ENCODE measurements around the gene KRT16. TPM values are rescaled to one million over a fixed set of nuclear protein-coding genes. Genes with fewer than 3 reads are reported as not detected.
"Not testable (repeated sequence)": the region's sequence is repeated elsewhere in the genome, so short reads cannot be mapped to it uniquely, and the experiment has no call there.

KRT16 gene
- total RNA-seq, result not detected in 2 replicates

DNA sequence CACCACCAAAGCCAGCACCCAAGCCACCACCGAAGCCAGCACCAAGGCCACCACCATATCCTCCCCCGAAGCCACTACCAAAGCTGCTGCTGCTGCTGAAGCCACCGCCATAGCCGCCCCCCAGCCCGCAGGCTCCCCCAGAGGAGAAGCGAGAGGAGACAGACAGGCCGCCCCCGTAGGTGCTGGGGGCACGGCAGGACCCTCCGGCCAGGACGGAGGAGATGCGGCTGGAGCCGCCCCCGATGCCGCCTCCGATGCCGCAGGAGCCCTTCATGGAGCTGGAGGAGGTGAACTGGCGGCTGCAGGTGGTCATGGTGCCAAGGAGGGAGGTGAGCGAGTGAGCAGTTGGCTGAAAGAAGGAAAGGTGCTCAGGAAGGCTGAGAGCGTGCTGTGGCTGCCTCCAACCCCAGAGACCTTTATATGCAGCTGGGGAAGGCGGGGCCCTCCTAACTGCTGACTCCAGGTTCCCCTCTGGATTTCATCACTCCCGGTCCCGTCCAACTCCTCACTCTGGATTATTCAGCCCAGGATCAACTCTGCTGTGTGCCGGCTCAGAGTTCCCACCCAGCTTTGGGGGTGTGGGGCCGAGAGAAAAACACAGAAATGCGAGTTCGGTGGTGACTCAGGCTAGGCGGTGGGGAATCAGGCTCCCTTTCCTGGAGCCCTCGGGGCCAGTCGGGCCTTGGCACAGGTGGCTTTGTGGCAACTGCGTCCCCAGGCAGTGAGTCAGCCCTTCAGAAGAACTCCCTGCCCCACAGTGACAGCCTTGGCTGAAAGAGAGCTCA is at the start of gene KRT16:
KRT16 (minus strand) TSS at position 392 of the 785 bp plus-strand sequence; CDS start at position 313, 79 bp downstream.
- intact Hi-C loops (cut with micrococcal nuclease), result not testable (repeated sequence)

DNA sequence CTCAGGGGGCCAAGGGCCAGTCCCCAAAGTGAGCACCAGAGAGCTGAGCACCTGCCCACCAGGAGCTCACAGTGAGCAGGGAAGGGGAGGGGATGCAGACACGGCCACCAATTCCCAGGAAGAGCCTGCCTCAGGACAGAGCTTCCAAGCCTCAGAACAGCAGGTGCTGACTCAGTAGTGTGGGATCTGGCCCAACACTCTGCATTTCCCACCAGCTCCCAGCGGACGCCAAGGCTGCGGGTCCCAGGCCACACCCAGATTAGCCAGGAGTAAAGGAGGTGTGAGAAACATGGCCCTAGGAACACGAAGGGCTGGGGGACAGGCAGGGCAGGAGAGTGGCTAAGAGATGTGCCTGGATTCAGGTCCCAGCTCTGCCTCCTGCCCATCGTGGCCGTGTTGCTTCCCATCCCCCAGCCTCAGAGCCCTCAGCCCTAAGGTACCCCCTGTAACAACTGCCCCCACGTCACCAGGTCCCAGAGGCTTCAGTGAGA is 47.7 kb upstream of the KRT16 start:
- intact Hi-C loops (cut with micrococcal nuclease), result no loop called here

DNA sequence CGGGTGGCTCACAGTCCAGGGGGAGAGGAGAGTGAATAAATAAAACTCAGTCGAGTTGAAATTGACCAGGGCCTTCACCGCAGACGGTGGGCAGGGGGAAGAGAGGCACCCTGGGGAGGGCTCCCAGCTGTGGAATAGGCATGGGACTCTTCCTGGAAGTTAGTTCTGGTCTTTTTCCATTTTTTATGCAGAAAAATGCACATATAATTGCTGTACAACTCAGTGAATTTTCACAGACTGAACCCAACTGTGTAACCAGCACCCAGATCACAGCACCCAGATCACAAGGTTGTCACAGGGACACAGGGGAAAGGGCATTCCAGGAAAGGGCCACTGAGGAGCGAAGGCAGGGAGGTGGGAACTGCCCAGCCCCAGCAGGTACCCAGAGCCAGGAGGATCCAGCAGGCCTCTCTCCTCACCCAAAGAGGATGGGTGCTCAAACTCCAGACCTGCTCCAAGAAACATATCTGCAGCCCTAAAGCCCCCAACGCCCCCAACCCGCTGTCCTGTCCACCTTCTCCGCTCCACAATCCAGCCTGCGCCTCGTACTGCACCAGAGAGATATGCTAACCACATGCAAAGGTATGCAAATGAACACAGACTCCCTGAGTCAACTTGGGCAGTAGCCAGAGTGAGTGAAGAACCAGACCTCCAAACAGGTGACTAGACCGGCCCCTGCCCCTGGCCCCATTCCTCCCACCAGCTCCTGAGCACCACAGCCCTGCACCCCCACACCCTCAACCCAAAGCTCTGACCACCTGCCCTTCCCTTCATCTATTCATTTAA is 47.1 kb upstream of the KRT16 start:
- intact Hi-C loops (cut with micrococcal nuclease), result no loop called here

DNA sequence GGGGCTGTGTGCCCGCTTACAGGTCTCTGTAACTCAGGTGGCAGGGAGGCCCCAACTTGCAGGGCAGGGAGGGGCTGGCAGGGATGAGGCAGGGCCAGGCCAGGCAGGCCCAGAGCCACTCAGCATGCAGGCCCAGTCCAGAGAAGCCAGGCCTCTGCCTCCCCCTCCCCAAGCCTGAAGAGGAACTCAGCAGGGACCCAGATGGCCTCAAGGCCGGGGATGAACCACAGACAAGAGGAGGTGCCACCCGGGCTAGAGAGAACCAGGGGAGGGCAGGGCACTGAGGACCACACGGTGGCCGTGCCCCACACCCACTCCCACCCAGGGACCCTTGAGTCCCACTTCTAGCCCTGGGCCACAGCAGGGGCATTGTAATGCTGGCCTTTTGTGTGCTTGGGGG is 46.3 kb upstream of the KRT16 start:
- intact Hi-C loops (cut with micrococcal nuclease), result no loop called here

DNA sequence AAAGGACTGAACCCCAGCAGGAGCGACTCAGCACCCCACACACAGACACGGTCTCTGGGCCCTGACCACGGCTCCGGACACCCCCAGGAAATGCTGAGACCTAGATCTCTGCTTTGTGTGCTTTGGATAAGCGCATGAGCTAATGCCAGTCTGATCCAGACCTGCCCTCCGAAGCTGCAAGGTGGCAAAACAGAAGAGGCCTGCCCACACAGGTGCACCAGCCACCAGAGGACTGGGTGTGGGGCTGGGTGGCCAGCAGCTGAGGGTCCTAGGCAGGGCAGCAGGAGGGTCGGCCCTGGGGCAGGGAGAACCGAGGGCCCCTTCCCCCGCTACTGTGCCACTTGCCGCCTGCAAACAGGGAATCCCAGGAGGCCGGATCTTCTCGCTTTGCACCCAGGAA is 45.4 kb upstream of the KRT16 start:
- intact Hi-C loops (cut with micrococcal nuclease), result no loop called here

DNA sequence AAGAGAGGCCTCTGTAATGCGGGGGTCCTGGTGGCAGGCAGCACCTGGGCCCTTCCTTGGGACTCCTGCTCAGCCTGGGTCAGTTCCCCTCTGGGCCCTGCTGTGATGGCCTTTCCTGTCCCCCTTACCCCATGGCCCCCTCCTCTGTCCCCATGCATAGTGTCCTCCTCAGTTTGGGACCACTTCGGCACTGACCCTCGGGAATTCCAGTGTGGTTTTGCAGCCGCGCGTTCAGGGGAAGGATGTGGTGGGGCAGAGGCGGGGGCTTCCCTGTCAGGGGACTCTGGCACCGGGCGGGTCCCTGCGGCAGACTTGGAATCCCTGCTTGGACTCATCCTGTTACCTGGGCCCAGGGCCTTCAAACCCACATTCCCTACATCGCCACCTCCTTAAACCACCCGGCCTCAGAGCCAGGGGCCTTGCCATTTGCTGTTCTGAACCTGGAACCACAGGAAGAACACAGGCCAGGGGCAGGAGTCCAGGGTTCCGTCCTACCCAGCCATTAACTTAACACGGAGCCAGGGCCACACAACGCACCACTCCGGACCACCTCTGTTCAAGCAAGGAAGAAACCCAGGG is 44.7 kb upstream of the KRT16 start:
- intact Hi-C loops (cut with micrococcal nuclease), result no loop called here

DNA sequence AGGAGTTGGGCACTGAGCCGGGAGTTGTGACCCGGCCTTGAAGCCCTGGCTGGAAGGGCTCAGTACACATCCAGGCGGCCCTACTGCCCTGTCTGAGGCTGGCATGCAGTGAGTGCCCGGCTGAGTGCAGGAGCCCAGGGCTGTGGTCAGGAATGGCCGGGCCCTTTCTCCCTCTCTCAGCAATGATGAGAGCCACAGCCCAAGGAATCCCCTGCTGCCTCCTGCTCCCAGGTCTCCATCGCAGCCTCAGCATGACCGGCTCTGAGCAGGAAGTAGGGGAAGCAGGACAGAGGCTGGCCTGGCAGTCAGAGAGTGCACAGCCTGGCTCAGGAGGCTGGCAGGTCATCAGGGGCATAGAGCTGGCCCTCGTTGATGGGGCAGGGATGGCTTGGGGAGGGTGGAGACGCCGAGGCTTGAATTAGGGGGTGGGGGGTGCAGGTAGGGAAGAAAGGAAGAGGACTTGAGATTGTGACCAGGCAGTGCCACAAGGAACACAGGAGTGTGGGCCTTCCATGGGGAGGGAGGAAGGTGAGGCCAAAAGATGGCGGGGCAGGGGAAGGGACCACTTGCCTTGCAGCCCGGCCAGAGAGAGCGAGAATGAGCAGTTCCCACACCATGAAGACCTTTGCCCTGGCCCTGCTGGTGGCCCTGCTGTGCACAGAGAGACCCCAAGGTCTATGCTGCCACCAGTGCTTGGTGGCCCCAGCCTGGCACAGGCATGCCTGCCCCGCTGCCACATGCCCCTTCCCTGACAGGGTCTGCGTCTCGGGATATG is 43.9 kb upstream of the KRT16 start:
- intact Hi-C loops (cut with micrococcal nuclease), result no loop called here

DNA sequence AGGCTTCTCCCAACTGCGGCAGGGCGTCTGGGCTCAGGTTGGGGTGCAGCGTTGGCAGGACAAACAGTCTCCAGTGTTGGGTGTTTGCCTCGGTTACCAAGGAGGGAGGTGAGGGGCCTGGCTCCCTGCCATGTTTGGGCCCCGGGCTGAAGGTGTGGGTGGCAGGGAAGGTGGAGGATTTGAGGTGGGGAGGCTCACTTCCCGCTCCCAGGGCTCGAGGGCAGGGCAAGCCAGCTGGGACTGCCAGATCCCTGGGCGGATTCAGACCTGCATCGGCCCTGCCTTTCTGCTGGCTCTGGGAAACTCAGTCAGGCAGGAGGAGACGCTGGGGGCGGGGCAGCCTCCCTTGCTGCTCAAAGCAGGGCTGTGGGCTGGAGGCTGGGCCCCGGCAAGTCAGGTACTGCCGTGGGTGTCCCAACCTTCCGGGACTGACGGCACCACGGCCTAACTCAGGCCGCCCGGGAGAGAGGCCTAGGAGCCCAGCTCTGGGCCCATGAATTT is 43.1 kb upstream of the KRT16 start:
- intact Hi-C loops (cut with micrococcal nuclease), result no loop called here

DNA sequence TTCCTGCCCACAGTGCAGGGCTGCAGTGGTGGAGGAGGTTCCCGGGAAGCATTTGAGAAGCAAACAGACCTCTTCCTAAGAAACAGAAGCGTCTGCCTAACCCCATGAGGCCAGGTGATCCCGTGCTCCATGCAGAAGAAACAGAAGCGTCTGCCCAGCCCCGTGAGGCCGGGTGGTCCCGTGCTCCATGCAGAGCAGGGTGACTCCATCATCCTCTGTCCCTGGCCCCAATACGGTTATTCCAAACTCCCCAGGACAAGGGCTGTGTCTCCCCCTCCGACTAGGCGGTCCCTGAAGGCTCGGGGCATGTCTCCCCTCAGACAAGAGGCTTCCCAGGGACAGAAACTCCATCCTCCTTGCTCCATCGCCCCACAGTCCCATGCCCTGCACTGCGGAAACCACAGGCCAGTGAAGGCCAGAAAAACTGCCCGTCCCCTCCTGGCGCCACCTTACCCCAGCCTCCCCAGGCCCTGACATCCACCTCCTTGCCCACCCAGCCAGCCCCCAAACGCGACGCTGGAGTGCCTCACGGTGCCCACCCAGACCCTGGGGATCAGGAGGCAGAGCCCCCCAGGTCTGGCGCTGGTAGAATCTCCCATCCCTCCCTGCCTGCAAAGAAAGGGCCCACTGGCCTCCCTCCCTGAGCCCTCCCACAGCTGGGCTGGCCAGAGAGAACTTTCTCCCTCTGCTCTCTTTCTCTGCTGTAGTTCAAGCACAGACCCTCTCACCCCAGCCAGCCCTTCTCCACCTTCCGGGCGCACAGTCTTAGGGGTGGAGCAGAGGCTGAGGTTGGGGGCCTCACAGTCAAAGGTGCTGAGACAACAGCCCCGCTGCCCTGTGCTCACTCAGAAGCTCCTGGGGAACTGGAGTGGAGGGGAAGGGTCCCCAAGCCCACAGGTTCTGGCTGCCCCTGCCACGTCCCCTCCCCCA is 42.4 kb upstream of the KRT16 start:
- intact Hi-C loops (cut with micrococcal nuclease), result no loop called here

DNA sequence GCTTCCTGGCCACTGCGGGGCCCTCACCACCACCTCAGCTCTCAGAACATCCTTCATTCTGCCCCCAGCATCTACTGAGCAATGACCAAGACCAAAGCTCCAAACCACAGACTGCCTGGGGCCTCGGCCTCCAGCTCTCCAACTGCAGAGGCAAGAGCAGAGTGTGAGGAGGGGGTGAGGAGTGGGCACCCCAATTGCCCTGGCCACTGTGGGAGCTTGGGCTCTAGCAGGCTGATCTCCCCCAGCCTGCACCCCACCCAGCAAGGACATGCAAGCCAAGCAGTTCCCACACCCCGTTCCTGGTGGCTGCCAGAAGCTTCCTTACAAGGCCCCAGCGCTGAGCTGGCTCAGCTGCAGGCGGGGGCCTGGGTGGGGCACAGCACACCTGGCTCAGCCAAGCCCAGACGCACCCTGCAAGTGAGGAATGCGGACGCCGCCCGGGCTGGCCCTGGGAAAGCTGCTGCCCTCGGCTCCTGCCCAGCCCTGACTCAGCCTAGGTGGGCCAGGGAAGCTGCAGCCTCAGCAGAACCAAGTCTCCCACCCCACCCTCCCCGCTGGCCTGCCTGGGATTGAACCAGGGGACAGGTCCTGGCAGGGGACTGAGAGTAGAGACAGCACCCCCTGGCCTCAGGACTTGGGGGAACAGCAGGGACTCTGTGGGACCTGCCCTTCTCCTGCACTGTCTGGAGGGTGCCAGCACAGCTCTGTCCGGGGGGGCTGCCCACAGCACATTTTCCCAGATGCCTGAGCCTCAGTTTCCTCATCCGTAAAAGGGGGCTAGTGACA is 41.5 kb upstream of the KRT16 start:
- intact Hi-C loops (cut with micrococcal nuclease), result no loop called here

DNA sequence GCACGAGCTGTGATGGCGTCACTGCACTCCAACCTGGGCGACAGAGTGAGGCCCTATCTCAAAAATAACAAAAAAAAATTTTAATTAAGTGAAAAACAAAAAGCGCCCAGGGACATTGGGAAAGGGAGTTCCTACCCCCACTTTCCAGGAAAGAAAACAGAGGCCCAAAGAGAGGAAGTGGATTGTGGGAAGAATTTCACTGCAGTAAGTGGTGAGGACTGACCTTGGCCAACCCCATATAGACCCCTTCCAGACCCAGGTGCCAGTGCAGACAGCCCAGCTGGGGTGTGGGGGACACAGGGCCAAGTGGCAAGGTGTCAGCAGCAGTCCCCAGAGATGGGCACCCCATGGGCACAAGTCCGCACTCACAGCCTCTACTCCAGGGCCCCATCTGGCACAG is 40.9 kb upstream of the KRT16 start:
- intact Hi-C loops (cut with micrococcal nuclease), result no loop called here

DNA sequence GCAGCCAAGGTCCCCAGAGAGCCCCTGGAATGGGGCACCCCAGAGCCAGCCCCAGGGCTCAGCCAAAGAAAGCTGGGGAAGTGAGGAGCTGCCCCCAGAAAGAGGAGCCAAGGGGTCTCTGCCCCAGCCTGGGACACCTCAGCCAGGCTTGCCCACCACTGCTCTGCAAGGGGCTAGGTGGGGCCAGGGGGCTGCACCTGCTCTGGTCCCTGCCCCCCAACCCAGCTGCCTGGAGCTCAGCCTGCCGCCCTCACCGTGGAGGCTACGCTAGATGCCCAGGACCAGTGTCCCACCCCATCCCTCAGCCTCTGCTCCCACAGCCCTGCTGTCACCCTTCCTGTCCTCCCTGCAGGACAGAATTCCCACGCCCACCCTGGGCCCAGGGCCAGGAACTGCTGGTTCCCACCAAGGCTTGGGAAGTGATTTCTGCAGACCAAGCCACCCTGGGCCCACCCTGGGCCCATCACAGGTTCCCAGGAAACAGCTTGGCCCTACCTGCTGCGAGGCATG is 39.9 kb upstream of the KRT16 start:
- intact Hi-C loops (cut with micrococcal nuclease), result no loop called here

DNA sequence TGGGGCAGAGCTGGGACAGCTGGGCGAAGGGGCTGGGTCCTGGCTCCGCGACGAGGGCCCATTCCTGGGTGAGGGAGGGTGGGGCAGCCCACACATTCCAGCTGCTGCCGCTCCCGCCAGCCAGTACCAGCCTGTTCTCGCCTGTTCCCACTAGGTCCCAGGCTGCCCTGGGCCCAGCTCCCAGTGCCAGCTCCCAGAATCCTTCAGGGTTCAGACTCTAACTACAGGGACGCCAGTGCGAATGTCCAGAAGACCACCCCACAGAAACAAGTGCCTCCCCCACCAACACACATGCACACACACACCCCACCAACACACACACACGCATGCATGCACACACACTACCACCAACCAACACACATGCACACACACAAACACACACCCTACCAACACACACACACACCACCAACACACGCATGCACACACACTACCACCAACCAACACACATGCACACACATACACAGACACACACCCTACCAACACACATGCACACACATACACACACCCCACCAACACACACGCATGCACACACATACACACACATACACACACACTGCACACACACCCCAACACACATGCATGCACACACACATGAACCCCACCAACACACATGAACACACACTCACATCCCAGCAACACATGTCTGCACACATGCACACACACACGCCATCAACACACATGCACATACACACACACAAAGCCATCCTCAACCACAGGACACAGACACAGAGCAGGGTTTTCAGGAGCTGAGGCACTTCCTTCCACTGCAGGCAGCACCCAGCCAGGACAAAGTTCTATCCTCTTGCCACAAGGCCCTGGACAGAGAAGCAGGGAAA is 39.3 kb upstream of the KRT16 start:
- intact Hi-C loops (cut with micrococcal nuclease), result no loop called here

DNA sequence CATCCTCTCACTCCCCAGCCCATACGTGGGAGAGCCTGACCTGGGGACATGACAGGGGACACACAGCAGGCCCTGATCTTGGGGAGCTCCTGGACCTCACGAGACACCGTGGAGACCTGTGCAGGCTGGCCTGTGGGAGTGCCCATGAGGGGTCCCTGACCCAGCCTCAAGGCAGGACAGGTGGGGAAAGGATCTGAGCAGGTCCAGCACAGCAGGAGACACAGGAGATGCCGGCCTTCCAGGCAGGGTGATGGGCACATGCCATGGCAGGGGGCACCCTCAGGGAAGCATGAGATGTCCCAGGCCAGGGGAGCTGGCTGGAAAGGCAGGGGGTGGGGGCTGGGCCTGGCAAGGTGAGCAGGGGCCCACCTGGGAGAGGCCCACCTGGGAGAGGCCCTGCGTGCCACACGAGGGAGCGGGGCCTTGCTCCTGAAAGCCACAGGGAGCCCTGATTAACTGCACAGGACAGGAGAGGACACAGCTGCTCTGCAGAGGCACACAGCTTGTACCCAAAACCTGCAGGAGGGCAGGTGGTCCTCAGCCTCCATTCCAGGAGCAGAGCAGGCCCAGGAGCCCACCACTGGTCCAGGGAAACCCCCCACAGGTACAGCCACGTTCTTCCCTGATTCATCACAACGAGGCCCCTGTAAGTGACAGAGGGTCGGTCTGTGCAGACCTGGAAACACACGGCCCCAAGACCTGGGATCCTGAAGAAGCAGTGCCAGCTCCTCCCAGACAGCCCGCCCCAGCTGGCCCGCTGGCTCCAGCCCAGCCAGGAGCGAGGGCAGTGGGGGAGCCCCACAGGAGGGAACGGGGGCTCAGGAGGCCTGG is 38.4 kb upstream of the KRT16 start:
- intact Hi-C loops (cut with micrococcal nuclease), result no loop called here

DNA sequence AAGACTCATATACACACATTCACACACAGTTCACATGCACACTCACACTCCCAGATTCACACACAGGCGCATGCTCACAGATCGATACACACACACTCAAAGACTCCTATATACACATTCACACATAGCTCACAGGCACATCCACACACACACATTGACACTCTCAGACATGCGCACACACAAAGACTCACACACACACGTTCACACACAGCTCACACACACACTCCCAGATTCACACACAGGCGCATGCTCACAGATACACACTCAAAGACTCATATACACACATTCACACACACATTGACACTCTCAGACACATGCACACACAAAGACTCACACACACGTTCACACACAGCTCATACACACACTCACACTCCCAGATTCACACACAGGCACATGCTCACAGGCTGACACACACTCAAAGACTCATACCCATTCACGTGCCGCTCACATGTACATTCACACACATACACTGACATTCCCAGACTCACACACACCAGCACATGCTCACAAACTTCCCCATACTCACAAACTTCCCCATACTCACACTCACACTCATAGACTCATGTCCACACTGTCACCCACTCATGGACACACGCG is 37.5 kb upstream of the KRT16 start:
- intact Hi-C loops (cut with micrococcal nuclease), result loop anchor here (5.0 kb wide), 2 partner anchors 58 to 153 kb away; no protein-coding TSS in a partner anchor

DNA sequence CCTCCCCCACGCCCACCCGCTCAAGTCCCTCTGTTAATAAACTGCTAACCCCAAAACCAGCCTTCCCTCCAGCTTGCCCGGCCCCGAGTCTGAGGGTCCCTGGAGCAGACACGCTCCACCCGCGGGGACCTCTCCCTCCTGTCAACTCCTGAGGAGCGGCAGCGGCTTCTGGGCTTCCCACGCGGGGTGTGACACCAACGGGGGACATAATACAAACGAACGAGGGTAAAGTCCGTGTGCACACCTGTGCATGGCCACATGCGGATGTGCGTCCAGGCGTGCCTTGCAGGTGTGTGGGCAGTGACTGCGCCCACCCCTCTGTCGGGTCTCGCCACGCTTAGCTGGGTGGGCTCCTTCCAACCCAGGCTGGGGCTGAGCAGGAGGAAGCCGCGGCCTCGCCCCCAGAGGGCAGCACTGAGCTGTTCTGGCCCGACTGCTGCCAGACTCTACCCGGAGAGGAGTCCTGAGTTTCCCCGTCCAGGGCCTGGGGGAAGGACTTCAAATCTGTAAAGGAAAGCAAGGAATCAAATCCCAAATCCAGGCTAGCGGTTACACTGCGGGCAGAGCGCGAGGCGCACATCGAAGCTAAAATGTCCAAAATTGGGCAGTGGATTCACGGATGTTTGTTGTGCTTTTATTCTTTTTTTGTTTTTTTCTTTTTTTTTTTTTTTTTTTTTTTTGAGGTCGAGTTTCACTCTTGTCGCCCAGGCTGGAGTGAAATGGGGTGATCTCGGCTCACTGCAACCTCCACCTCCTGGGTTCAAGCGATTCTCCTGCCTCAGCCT is 36.0 kb upstream of the KRT16 start:
- intact Hi-C loops (cut with micrococcal nuclease), result loop anchor here (1.0 to 5.0 kb wide), 10 partner anchors 14 to 845 kb away; no protein-coding TSS in a partner anchor
